GM12891 (cell line): ENCODE results near the gene THEMIS2.

Experiments used
- POLR2AphosphoS5 ChIP-seq: IDR thresholded peaks from 2 replicates; pipeline ENCODE4 v1.6.1; 2011; ENCODE audit warnings: low read depth, low read length, control low read depth
- SPI1 ChIP-seq: IDR thresholded peaks from 2 replicates; pipeline ENCODE4 v1.6.1; 2011; ENCODE audit warnings: low read depth, low read length, control low read depth
- TAF1 ChIP-seq: IDR thresholded peaks from 2 replicates; pipeline ENCODE4 v1.6.1; 2011; ENCODE audit warnings: low read depth, low read length, control low read depth

- TF ChIP-seq TAF1: no peak
- TF ChIP-seq SPI1: no peak
- TF ChIP-seq POLR2AphosphoS5: no peak
Measured at GRCh38 chr1:27868556-27868931, 3.8 kb upstream of the THEMIS2 start.
